Upper lobe of left lung (tissue), 6 donors: ENCODE measurements around the gene CHST13. TPM values are rescaled to one million over a fixed set of nuclear protein-coding genes. Genes with fewer than 3 reads are reported as not detected.
A peak's percentile ranks its signal among the peaks of the same experiment; 100 is the strongest.

ENCODE experiments used
- ATAC-seq, 2 donors: fragments of 200-7000 bp; cut with Tn5 transposase; one replicate each; pipeline ENCODE4 v1.9.1; 2022; ENCODE audit warnings: mild to moderate bottlenecking in 2 of 2, moderate library complexity in 2 of 2; ENCODE audit not compliant: low FRiP score in 2 of 2
- DNase-seq, 2 donors: peaks; one replicate each; pipeline ENCODE4 v3.0.0-alpha.2; 2019 to 2020
- H3K27ac ChIP-seq, 4 donors: fragments of 200-600 bp; sonication (generic); one replicate each; pipeline ENCODE4 v1.5.1; 2016 to 2019
- H3K27me3 ChIP-seq, 4 donors: fragments of 200-600 bp; sonication (generic); one replicate each; pipeline ENCODE4 v1.5.1; 2017 to 2019
- H3K36me3 ChIP-seq, 4 donors: fragments of 200-600 bp; sonication (generic); one replicate each; pipeline ENCODE4 v1.5.1; 2016 to 2019
- H3K4me1 ChIP-seq, 4 donors: fragments of 200-600 bp; sonication (generic); one replicate each; pipeline ENCODE4 v1.5.1; 2018 to 2019
- H3K4me3 ChIP-seq, 4 donors: fragments of 200-600 bp; sonication (generic); one replicate each; pipeline ENCODE4 v1.5.1; 2017 to 2019; ENCODE audit warnings: mild to moderate bottlenecking in 2 of 4, moderate library complexity in 1 of 4
- H3K9me3 ChIP-seq, 4 donors: fragments of 200-600 bp; sonication (generic); one replicate each; pipeline ENCODE4 v1.5.1; 2018 to 2019
- EP300 ChIP-seq, 4 donors: sonication (generic); formaldehyde crosslinking; IDR thresholded peaks; one replicate each; pipeline ENCODE4 v1.5.1; 2017; ENCODE audit warnings: antibody characterized with exemption in 4 of 4, control low read depth in 2 of 4
- POLR2A ChIP-seq, 4 donors: fragments of 450-650 bp; IDR thresholded peaks; one replicate each; pipeline ENCODE4 v1.5.1; 2016 to 2017; ENCODE audit warnings: antibody characterized with exemption in 4 of 4, mild to moderate bottlenecking in 2 of 4
- POLR2AphosphoS5 ChIP-seq, 2 donors: sonication (generic); formaldehyde crosslinking; IDR thresholded peaks; one replicate each; pipeline ENCODE4 v1.5.1; 2017; ENCODE audit warnings: antibody characterized with exemption in 2 of 2
- WGBS, 2 donors: methylation state at CpG; one replicate each; pipeline ENCODE4 v1.1.5; 2017 to 2018; 5-methylcytosine and 5-hydroxymethylcytosine counted together
- total RNA-seq, 6 donors: library from RNA; depleted of rRNA in 4 of 6; stranded (reverse); fragments of >200 nt in 4 of 6; gene quantifications; one replicate each; pipeline versions ENCODE4 v1.1.0 to v1.2.1, GENCODE V29; 2016 to 2021
- TF ChIP-seq, protein P1 (sequence below), 6 experiments: fragments of 450-650 bp in 4 of 6; fragments of 200-600 bp in 2 of 6; sonication (generic) in 2 of 6; IDR thresholded peaks; one replicate each; pipeline ENCODE4 v1.5.1; 2016 to 2019; ENCODE audit warnings: antibody characterized with exemption in 6 of 6
- donor health status: DM: no; HTN: no; CAD: no; lungs with moderate emphysema.
- donor health status: DM: no; HTN: yes; CAD: no; lungs with severe emphysema.

Gene CHST13
- total RNA-seq, 6 donors from 2014 or later, result 0.57 to 3.1 (median 2.0) TPM; not detected in 2

GRCh38 chr3:126480206-126480605 is 43.7 kb upstream of the CHST13 start:
- no peaks in the 10 kb centered on the region for H3K9me3 ChIP-seq
- H3K36me3 ChIP-seq, result no peaks in the 10 kb centered on the region
- WGBS, 2 donors, result 92 to 93% methylated on average over 5 of the region's 5 CpGs
- H3K27me3 ChIP-seq, result no peaks in the 10 kb centered on the region
- DNase-seq (no peak), ATAC-seq (no peak)
- no peak overlapping the region for H3K4me3 ChIP-seq
- H3K4me1 ChIP-seq, result peaks cover 5 to 12% (median 7%) of the 10 kb centered on the region in 4 donors
- H3K27ac ChIP-seq, result no peak overlapping the region
- no peak for TF ChIP-seq EP300 (IDR thresholded peaks at IDR 0.05)
- TF ChIP-seq, protein P1, sequence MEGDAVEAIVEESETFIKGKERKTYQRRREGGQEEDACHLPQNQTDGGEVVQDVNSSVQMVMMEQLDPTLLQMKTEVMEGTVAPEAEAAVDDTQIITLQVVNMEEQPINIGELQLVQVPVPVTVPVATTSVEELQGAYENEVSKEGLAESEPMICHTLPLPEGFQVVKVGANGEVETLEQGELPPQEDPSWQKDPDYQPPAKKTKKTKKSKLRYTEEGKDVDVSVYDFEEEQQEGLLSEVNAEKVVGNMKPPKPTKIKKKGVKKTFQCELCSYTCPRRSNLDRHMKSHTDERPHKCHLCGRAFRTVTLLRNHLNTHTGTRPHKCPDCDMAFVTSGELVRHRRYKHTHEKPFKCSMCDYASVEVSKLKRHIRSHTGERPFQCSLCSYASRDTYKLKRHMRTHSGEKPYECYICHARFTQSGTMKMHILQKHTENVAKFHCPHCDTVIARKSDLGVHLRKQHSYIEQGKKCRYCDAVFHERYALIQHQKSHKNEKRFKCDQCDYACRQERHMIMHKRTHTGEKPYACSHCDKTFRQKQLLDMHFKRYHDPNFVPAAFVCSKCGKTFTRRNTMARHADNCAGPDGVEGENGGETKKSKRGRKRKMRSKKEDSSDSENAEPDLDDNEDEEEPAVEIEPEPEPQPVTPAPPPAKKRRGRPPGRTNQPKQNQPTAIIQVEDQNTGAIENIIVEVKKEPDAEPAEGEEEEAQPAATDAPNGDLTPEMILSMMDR (IDR thresholded peaks at IDR 0.05), result no peak
- no peak for TF ChIP-seq POLR2A (IDR thresholded peaks at IDR 0.05)
- TF ChIP-seq POLR2AphosphoS5 (IDR thresholded peaks at IDR 0.05), result no peak

DNA sequence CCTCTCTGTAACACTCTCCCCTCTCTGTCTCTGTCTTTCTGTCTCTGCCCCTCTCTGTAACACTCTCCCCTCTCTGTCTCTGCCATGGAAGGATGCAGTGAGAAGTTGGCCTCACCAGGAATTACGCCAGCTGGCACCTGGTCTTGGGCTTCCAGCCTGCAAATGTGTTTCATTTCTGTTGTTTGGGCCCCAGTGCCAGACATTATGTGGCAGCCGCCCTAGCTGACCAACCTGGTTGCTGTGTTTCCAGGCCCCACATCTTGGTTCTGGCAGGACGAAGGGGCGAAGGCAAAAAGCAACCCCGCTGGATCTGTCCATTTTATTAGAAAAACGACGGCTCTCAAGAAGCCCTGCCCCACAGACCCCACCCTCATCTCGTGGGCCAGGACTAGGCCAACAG is 43.1 kb upstream of the CHST13 start:
- Histone ChIP-seq H3K36me3 (no peaks in the 10 kb centered on the region), H3K27me3 (no peaks in the 10 kb centered on the region), H3K4me3 (no peak overlapping the region), H3K9me3 (no peaks in the 10 kb centered on the region), H3K4me1 (peaks cover 5 to 12% (median 7%) of the 10 kb centered on the region in 4 donors), H3K27ac (no peak overlapping the region)
- no peak for ATAC-seq
- TF ChIP-seq POLR2AphosphoS5 (IDR thresholded peaks at IDR 0.05), result no peak
- no peak for TF ChIP-seq EP300 (IDR thresholded peaks at IDR 0.05)
- no peak for TF ChIP-seq POLR2A (IDR thresholded peaks at IDR 0.05)
- TF ChIP-seq, protein P1 (IDR thresholded peaks at IDR 0.05), result no peak
- no peak for DNase-seq
- WGBS, 2 donors, result 77 to 82% methylated on average over 8 of the region's 8 CpGs

DNA sequence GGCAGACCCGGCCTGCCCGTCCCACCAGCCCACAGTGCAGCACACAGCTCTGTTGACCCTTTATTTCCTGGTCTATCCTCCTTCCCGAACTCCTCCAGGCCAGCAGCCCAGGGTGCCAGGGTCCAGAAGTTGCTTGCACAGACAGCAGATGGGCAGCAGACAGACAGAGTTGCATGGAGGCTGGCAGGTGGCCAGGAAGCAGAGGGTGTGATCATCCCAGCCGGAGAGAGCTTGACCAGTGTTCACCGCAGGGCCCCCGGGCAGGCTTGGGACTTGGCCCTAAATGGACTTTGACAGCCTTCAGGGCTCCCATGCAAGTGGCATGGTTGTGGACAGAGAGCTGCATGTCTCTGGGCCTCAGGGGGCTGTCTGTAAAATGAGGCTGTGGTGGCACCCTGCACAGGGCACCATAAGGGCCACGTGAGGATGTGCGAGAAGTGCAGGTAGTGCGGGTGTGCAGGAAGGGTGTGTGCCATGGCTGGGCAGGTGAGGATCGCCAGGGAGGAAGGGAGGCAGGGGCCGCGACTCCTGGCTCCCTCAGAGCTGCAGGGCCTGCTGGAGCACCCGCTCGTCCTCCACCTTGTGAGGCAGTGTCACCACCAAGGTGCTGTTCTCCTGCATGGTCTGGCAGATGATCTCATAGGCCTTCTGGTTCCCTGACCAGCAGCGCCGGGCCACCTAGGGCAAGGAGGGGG is 42.0 kb upstream of the CHST13 start:
- H3K4me1 ChIP-seq, result peaks cover 3 to 11% (median 6%) of the 10 kb centered on the region in 4 donors
- no peaks in the 10 kb centered on the region for H3K36me3 ChIP-seq
- H3K27ac ChIP-seq, result no peak overlapping the region
- 83 to 84% methylated on average over 11 to 12 of the region's 16 CpGs for whole genome bisulfite sequencing, 2 donors
- ATAC-seq (peak in 1 of 2 donors; percentile 41), DNase-seq (no peak)
- no peaks in the 10 kb centered on the region for H3K9me3 ChIP-seq
- TF ChIP-seq, protein P1 (IDR thresholded peaks at IDR 0.05), result no peak
- TF ChIP-seq EP300 (IDR thresholded peaks at IDR 0.05) (no peak), POLR2AphosphoS5 (IDR thresholded peaks at IDR 0.05) (no peak), POLR2A (IDR thresholded peaks at IDR 0.05) (no peak)
- H3K4me3 ChIP-seq, result no peak overlapping the region
- H3K27me3 ChIP-seq, result no peaks in the 10 kb centered on the region

DNA sequence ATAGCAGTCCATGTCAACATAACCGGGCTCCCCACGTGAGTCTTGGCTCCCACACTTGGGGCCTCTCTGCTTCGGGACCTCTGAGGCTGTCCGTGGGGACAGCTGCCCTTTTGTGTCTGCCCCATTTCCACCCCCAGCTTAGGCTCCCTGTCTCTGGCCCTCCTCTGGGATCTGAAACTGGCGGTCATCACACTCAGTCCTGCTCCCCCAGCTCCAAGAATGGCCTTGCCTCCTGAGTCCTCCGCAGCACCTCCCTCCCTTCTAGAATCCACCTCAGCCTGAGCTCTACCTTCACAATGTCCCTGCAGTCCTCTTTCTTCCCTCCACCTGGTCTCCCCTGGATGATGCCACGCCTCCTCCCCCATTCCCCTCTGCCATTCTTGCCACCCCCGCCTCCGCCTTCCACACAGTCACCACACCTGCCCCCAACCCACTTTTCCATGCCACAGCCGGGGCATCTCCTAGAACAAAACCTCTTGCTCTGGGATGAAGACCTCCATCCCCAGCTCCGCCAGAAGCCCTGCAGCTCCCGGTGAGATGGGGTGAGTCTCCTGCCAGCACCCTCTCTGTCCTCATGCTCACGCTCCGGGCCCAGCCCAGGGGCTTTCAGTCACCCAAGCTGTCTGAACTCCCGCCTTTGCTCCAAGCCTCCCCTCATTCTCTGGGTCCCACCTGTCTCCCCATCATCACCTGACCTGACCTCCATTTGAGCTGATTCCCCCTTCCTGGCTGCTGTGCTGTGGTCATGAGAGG is 41.3 kb upstream of the CHST13 start:
- H3K4me3 ChIP-seq, result no peak overlapping the region
- no peak overlapping the region for H3K27ac ChIP-seq
- ATAC-seq, result no peak
- WGBS, 2 donors, result 82 to 95% methylated on average over 10 to 15 of the region's 15 CpGs
- TF ChIP-seq POLR2AphosphoS5 (IDR thresholded peaks at IDR 0.05) (no peak), POLR2A (IDR thresholded peaks at IDR 0.05) (no peak), EP300 (IDR thresholded peaks at IDR 0.05) (no peak)
- TF ChIP-seq, protein P1 (IDR thresholded peaks at IDR 0.05), result no peak
- no peak for DNase-seq
- peaks cover 7 to 17% (median 9%) of the 10 kb centered on the region in 4 donors for H3K4me1 ChIP-seq
- H3K36me3 ChIP-seq, result no peaks in the 10 kb centered on the region
- no peaks in the 10 kb centered on the region for H3K27me3 ChIP-seq
- no peaks in the 10 kb centered on the region for H3K9me3 ChIP-seq
